Skeletal muscle satellite cell (primary cell): ENCODE results near the gene DLX2.

ENCODE experiments used
- H3K27me3 ChIP-seq: 2 replicates; pipeline ENCODE4 v1.7.0; 2013; ENCODE audit warnings: low read length; ENCODE audit not compliant: control insufficient read depth, insufficient read depth
- H3K36me3 ChIP-seq: 2 replicates; pipeline ENCODE4 v1.7.0; 2013; ENCODE audit warnings: mild to moderate bottlenecking, control low read depth, low read length; ENCODE audit not compliant: insufficient read depth
- H3K4me1 ChIP-seq: 2 replicates; pipeline ENCODE4 v1.7.0; 2013; ENCODE audit warnings: low read length; ENCODE audit not compliant: control insufficient read depth, insufficient read depth
- H3K4me2 ChIP-seq: 2 replicates; pipeline ENCODE4 v1.7.0; 2013; ENCODE audit warnings: mild to moderate bottlenecking, low read length
- H3K4me3 ChIP-seq: 2 replicates; pipeline ENCODE4 v1.7.0; 2013; ENCODE audit warnings: low read length
- H3K9ac ChIP-seq: 2 replicates; pipeline ENCODE4 v1.7.0; 2013; ENCODE audit warnings: mild to moderate bottlenecking, low read depth, low read length, moderate library complexity
- H3K9me3 ChIP-seq: replicated peaks from 2 replicates; pipeline ENCODE4 v1.7.0; 2013; ENCODE audit warnings: mild to moderate bottlenecking, control low read depth, low read length

Gene DLX2

DNA sequence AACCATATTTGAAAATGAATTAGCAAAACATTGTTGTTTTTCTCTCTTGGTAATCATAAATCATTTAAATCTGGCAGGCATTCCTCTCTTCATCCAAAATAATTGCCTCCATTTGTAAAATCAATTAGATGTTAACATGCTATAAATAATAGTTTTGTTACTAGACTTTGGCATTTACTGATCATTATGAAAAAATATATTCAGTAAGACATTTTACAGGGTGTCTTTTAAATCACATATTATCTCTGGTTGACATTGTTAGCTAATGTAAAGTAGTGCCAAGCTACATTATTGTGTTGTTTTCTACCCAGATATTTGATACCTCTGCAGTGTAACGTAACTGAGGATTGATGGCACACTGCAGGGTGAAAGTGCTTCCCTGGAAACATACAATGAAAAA lies 49.2 kb downstream of the DLX2 start:
- Histone ChIP-seq H3K4me2 (no peak overlapping the region), H3K27me3 (no peaks in the 10 kb centered on the region), H3K4me1 (peaks cover 7% of the 10 kb centered on the region), H3K36me3 (no peaks in the 10 kb centered on the region), H3K9ac (no peak overlapping the region), H3K4me3 (no peak overlapping the region), H3K9me3 (no peaks in the 10 kb centered on the region)

DNA sequence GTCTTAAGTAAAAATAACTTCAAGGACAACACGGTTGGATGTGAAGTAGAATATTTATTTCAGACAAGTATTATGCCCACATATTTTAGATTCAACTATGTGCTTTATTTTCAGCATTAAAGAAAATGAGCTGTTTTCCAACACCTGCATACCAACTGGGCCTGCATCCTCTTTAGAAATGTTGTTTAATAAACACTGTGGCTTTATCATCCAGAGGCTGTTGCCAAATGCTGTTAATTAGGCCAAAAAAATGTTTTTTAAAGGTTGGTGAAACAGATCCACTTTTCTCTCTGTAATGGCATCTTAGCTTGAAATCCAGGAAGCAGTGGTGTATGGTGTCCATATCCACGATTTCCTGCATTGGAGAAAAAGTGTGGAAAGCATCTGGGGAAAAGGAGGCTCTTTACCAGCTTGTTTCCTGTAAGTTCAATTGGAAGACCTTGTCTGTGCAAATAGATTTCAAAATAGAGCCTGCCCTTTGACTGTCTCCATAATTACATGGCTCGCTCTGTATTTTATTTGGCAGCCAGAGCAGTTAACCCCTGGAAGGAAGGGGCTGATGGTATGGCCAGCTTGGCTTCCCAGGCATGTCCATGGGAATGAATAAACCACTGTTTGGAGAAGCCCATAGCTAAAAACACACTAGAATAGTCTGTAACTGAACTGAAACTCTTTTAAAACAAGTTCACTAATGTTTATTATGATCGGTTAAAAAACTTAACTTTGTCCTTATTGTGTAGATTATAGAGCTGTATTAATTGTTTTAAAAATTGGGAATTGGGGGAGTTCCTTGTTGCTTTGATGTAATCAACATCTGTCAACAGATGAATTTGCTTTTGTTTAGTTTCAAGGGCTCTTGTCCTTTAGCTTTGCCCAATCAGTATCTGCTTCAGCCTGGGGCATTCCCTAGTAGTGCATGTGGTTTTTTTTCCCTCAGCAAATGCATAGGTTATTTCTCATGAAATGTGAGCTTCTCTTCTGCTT lies 50.4 kb downstream of the DLX2 start:
- Histone ChIP-seq H3K4me1 (peaks cover 7% of the 10 kb centered on the region), H3K36me3 (no peaks in the 10 kb centered on the region), H3K4me3 (no peak overlapping the region), H3K9me3 (no peaks in the 10 kb centered on the region), H3K4me2 (no peak overlapping the region), H3K27me3 (no peaks in the 10 kb centered on the region), H3K9ac (no peak overlapping the region)

DNA sequence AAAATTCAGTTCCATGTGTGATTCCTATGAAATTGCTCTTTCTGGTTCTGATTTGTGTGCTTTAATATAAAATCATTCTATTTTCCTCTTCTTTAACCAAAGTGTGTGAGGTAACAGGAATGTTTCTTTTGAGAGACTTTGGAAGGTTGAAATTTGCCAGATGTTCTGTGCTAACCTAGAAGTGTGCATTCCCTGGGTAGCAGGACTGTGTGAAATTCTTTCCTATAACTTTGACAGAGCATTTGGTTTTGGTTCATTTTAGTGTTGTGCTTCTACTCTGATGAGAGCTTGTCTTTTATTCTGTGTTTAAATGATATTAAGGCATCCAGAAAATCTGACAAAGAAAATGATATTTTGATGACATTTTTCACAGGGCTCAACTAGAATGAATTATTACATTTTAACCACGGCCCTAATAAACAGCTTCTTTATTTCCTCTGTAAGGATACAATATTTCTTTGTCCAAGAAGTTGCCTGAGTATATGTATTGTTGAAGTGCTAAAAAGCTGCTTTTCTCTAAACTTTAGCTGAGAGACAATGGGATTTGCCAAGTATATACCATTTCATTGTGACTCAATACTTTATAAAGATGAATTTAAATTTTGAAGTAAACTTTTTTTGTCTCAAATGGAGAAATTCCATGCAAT lies 52.1 kb downstream of the DLX2 start:
- peaks cover 7% of the 10 kb centered on the region for H3K4me1 ChIP-seq
- no peaks in the 10 kb centered on the region for H3K27me3 ChIP-seq
- H3K36me3 ChIP-seq: no peaks in the 10 kb centered on the region
- no peak overlapping the region for H3K9ac ChIP-seq
- H3K4me3 ChIP-seq: no peak overlapping the region
- H3K9me3 ChIP-seq: no peaks in the 10 kb centered on the region
- H3K4me2 ChIP-seq: no peak overlapping the region

DNA sequence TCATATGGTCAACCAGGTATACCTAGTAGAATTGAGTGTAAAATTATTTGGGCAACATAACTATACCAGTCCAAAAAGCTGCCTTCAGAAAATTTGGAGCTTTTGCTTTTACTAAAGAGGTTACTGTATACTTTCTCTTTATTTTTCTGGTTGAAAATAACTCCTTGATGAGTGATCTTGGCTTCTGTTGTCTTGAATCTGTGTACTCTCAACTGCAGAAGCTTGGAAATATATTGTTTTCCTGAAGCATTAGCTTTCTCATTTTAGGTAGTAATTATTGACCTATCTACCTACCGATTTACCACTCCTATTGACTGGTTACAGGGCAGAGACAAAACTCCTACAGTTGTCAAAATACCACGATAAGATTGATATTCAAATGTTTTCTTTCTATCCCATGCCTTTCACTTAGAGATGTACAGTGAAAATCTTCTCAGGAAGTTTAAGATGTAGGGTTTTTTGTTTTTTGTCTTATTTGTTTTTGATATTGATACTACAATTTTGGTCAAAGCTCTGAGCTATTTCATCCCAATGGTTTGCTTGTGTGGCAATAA lies 53.1 kb downstream of the DLX2 start:
- H3K9ac ChIP-seq: no peak overlapping the region
- H3K27me3 ChIP-seq: no peaks in the 10 kb centered on the region
- peaks cover 7% of the 10 kb centered on the region for H3K4me1 ChIP-seq
- no peak overlapping the region for H3K4me2 ChIP-seq
- H3K4me3 ChIP-seq: no peak overlapping the region
- no peaks in the 10 kb centered on the region for H3K36me3 ChIP-seq
- H3K9me3 ChIP-seq: no peaks in the 10 kb centered on the region
